Body of pancreas (tissue), 4 donors: ENCODE results near the gene KIF6.

Experiments used
- POLR2A ChIP-seq, 3 donors: fragments of 450-650 bp; IDR thresholded peaks; one replicate each; pipeline ENCODE4 v1.6.1; 2016; ENCODE audit warnings: antibody characterized with exemption in 3 of 3, mild to moderate bottlenecking in 2 of 3
- TF ChIP-seq, protein P1 (sequence below), 7 experiments: fragments of 450-650 bp in 4 of 7; fragments of 200-600 bp in 3 of 7; sonication (generic) in 3 of 7; IDR thresholded peaks; one replicate each; pipeline ENCODE4 v1.5.1; 2016 to 2019; ENCODE audit warnings: antibody characterized with exemption in 7 of 7

DNA sequence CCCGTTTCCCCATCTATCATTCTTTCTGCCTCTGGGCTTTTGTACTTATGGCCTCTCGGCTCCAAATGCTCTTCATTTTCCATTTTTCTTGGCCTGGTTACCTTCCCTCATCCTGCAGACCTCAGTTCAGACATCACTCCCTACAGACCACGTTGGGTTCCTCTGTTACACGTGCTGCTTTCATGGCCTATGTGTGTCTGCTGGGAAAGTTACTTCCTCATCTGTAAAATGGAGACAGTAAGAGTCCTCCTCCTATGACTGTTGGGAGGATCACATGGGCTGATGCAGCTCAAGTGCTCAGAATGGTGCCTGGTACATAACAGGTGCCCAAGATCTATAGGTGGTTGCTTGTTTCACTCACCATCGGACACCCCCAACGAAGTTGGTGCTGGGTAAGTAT is 424.5 kb downstream of the KIF6 start:
- TF ChIP-seq POLR2A (IDR thresholded peaks at IDR 0.05): no peak
- TF ChIP-seq, protein P1, sequence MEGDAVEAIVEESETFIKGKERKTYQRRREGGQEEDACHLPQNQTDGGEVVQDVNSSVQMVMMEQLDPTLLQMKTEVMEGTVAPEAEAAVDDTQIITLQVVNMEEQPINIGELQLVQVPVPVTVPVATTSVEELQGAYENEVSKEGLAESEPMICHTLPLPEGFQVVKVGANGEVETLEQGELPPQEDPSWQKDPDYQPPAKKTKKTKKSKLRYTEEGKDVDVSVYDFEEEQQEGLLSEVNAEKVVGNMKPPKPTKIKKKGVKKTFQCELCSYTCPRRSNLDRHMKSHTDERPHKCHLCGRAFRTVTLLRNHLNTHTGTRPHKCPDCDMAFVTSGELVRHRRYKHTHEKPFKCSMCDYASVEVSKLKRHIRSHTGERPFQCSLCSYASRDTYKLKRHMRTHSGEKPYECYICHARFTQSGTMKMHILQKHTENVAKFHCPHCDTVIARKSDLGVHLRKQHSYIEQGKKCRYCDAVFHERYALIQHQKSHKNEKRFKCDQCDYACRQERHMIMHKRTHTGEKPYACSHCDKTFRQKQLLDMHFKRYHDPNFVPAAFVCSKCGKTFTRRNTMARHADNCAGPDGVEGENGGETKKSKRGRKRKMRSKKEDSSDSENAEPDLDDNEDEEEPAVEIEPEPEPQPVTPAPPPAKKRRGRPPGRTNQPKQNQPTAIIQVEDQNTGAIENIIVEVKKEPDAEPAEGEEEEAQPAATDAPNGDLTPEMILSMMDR (IDR thresholded peaks at IDR 0.05): no peak
